ENCODE measurements around the gene LOXL3. TPM values are rescaled to one million over a fixed set of nuclear protein-coding genes. Genes with fewer than 3 reads are reported as not detected.

Gene LOXL3
- polyA plus RNA-seq, 1 donor from 2014 or later = 20.1 TPM

GRCh38 chr2:74502147-74502719 is 51.5 kb downstream of the LOXL3 start:
- no peak overlapping the region for H3K4me3 ChIP-seq (ENCODE audit: low read length)
- H3K36me3 ChIP-seq (ENCODE audit: insufficient read depth, low read length) = peaks cover 7% of the 10 kb centered on the region
- H3K9me3 ChIP-seq (ENCODE audit: low read length) = no peaks in the 10 kb centered on the region
- H3K27ac ChIP-seq (ENCODE audit: low read length) = no peak overlapping the region
- H3K9me2 ChIP-seq (ENCODE audit: insufficient read depth, low read length) = no peaks in the 10 kb centered on the region
- peaks cover 6% of the 10 kb centered on the region for H3K79me2 ChIP-seq (replicated peaks; ENCODE audit: insufficient read depth, low read length)
- no peak overlapping the region for H2AFZ ChIP-seq (ENCODE audit: low read depth, low read length)
- H3K9ac ChIP-seq (ENCODE audit: low read length) = no peak overlapping the region
- H3K4me2 ChIP-seq (ENCODE audit: low read length) = no peak overlapping the region
- peaks cover 87% of the 10 kb centered on the region for H3K27me3 ChIP-seq (ENCODE audit: insufficient read depth, low read depth, low read length)
- TF ChIP-seq EP300 (conservative IDR thresholded peaks at IDR 0.05; ENCODE audit: poor library complexity, severe bottlenecking) = no peak
- TF ChIP-seq RAD21 (conservative IDR thresholded peaks at IDR 0.05) = no peak
- TF ChIP-seq SMC3 (conservative IDR thresholded peaks at IDR 0.05; ENCODE audit: poor library complexity) = no peak
- no peak for TF ChIP-seq POLR2AphosphoS5 (IDR thresholded peaks at IDR 0.05)
- TF ChIP-seq MXI1 (conservative IDR thresholded peaks at IDR 0.05; ENCODE audit: poor library complexity, severe bottlenecking) = no peak
- no peak for TF ChIP-seq TAF1 (IDR thresholded peaks at IDR 0.05; ENCODE audit: low read depth)
- peak; percentile 61 for TF ChIP-seq EZH2 (IDR thresholded peaks at IDR 0.05; ENCODE audit: borderline replicate concordance, insufficient read depth, low read length, poor library complexity, severe bottlenecking)
- no peaks in the 10 kb centered on the region for H3F3A ChIP-seq (ENCODE audit: insufficient read depth, low read length, poor library complexity, severe bottlenecking)
- no peaks in the 10 kb centered on the region for H4K20me1 ChIP-seq (ENCODE audit: insufficient read depth)

- Histone ChIP-seq H3K9me3 (ENCODE audit: low read length) (no peaks in the 10 kb centered on the region), H2AFZ (ENCODE audit: low read depth, low read length) (no peak overlapping the region), H3K27ac (ENCODE audit: low read length) (no peak overlapping the region), H3K9me2 (ENCODE audit: insufficient read depth, low read length) (no peaks in the 10 kb centered on the region), H3K4me2 (ENCODE audit: low read length) (no peak overlapping the region), H3K36me3 (ENCODE audit: insufficient read depth, low read length) (peaks cover 7% of the 10 kb centered on the region), H3F3A (ENCODE audit: insufficient read depth, low read length, poor library complexity, severe bottlenecking) (no peaks in the 10 kb centered on the region), H3K9ac (ENCODE audit: low read length) (no peak overlapping the region), H3K27me3 (ENCODE audit: insufficient read depth, low read depth, low read length) (peaks cover 94% of the 10 kb centered on the region), H3K79me2 (replicated peaks; ENCODE audit: insufficient read depth, low read length) (peaks cover under 1% of the 10 kb centered on the region), H3K4me3 (ENCODE audit: low read length) (no peak overlapping the region), H4K20me1 (ENCODE audit: insufficient read depth) (no peaks in the 10 kb centered on the region)
- no peak for TF ChIP-seq TAF1 (IDR thresholded peaks at IDR 0.05; ENCODE audit: low read depth)
- TF ChIP-seq SMC3 (conservative IDR thresholded peaks at IDR 0.05; ENCODE audit: poor library complexity) = no peak
- no peak for TF ChIP-seq RAD21 (conservative IDR thresholded peaks at IDR 0.05)
- no peak for TF ChIP-seq EZH2 (IDR thresholded peaks at IDR 0.05; ENCODE audit: borderline replicate concordance, insufficient read depth, low read length, poor library complexity, severe bottlenecking)
- TF ChIP-seq POLR2AphosphoS5 (IDR thresholded peaks at IDR 0.05) = no peak
- no peak for TF ChIP-seq EP300 (conservative IDR thresholded peaks at IDR 0.05; ENCODE audit: poor library complexity, severe bottlenecking)
- TF ChIP-seq MXI1 (conservative IDR thresholded peaks at IDR 0.05; ENCODE audit: poor library complexity, severe bottlenecking) = no peak
- no peak for TF ChIP-seq CTCF (IDR thresholded peaks at IDR 0.05; ENCODE audit: poor library complexity, severe bottlenecking)
- no peak for TF ChIP-seq REST (IDR thresholded peaks at IDR 0.05; ENCODE audit: borderline replicate concordance)
Measured at GRCh38 chr2:74501335-74502071, 52.2 kb downstream of the LOXL3 start.
